Cardiac septum (tissue), 1 donor: ENCODE measurements around the gene CISTR. TPM values are rescaled to one million over a fixed set of nuclear protein-coding genes. Genes with fewer than 3 reads are reported as not detected.
"Not testable (repeated sequence)": the region's sequence is repeated elsewhere in the genome, so short reads cannot be mapped to it uniquely, and the experiment has no call there.

Experiments used
- DNase-seq: peaks from one replicate; pipeline ENCODE4 v3.0.0-alpha.2; 2020; ENCODE audit warnings: low spot score
- intact Hi-C: fragments of 100-400 bp; cut with DNase I; formaldehyde crosslinking; loops from one replicate; pipeline ENCODE4 v1.14.0; 2022
- total RNA-seq: library from RNA; stranded (reverse); fragmentation: NEBNext Ultra II Directional; extraction: Animal tissue kit (Norgen Biotek cat#: 25700); gene quantifications from one replicate; pipeline ENCODE4 v1.2.1, GENCODE V29; 2021
- donor health status: DM: no; HTN: no; CAD: no.

Gene CISTR
- total RNA-seq, 1 donor from 2014 or later = 0.75 TPM

GRCh38 chr12:53728206-53728605, 23.6 kb downstream of the CISTR start:
- no peak for DNase-seq
- intact Hi-C loops = no loop called here

- intact Hi-C loops = no loop called here
- DNase-seq = peak; percentile 99
These were observed 24.3 kb downstream of the CISTR start, which contains the start of gene CALCOCO1 for GRCh38 chr12:53727310-53728041. Gene CALCOCO1 (minus strand): TSS chr12:53727452. CDS start chr12:53725242, 2,210 bp downstream.

- intact Hi-C loops = no loop called here
- no peak for DNase-seq
These were observed 24.9 kb downstream of the CISTR start for GRCh38 chr12:53726946-53727309.

- intact Hi-C loops = no loop called here
- no peak for DNase-seq
These were observed 25.4 kb downstream of the CISTR start for GRCh38 chr12:53726341-53726740.

- intact Hi-C loops = no loop called here
- DNase-seq = no peak
These were observed 26.0 kb downstream of the CISTR start for GRCh38 chr12:53725824-53726223.

- DNase-seq = no peak
- intact Hi-C loops = no loop called here
These were observed 29.2 kb downstream of the CISTR start for GRCh38 chr12:53722450-53723041.

- no peak for DNase-seq
- intact Hi-C loops = no loop called here
These were observed 30.8 kb downstream of the CISTR start for GRCh38 chr12:53720946-53721345.

- intact Hi-C loops = no loop called here
- DNase-seq = no peak
These were observed 32.1 kb downstream of the CISTR start for GRCh38 chr12:53719649-53720048.

GRCh38 chr12:53718567-53718966, 33.2 kb downstream of the CISTR start:
- DNase-seq, intact Hi-C loops: not testable (repeated sequence)

- intact Hi-C loops = no loop called here
- DNase-seq = no peak
These were observed 34.5 kb downstream of the CISTR start for GRCh38 chr12:53717319-53717718.

- DNase-seq = peak; percentile 17
- intact Hi-C loops = no loop called here
These were observed 37.8 kb downstream of the CISTR start for GRCh38 chr12:53714004-53714403.

- intact Hi-C loops = no loop called here
These were observed 38.3 kb downstream of the CISTR start for GRCh38 chr12:53713516-53713915.

GRCh38 chr12:53712059-53712643, 39.6 kb downstream of the CISTR start:
- intact Hi-C loops = no loop called here
- DNase-seq = no peak

More at GRCh38 chr12:53713516-53713915, 38.3 kb downstream of the CISTR start:
- no peak for DNase-seq

GRCh38 chr12:53710091-53710490, 41.7 kb downstream of the CISTR start:
- DNase-seq = no peak
- intact Hi-C loops = no loop called here

- intact Hi-C loops = no loop called here
These were observed 42.1 kb downstream of the CISTR start for GRCh38 chr12:53709671-53710070.

GRCh38 chr12:53706080-53706479, 45.7 kb downstream of the CISTR start:
- intact Hi-C loops = no loop called here

More at GRCh38 chr12:53709671-53710070, 42.1 kb downstream of the CISTR start:
- DNase-seq = no peak

GRCh38 chr12:53703756-53704155, 48.0 kb downstream of the CISTR start:
- DNase-seq = no peak
- intact Hi-C loops = no loop called here

More at GRCh38 chr12:53706080-53706479, 45.7 kb downstream of the CISTR start:
- no peak for DNase-seq

- intact Hi-C loops = loop anchor here (1.0 kb wide), 1 partner anchor 42 kb away; no protein-coding TSS in a partner anchor
These were observed 50.1 kb downstream of the CISTR start for GRCh38 chr12:53701518-53702264.

GRCh38 chr12:53700567-53700966, 51.2 kb downstream of the CISTR start:
- no peak for DNase-seq
- intact Hi-C loops = no loop called here

More at GRCh38 chr12:53701518-53702264, 50.1 kb downstream of the CISTR start:
- peak; percentile 83 for DNase-seq

GRCh38 chr12:53699678-53700025, 52.1 kb downstream of the CISTR start:
- no peak for DNase-seq
- intact Hi-C loops = no loop called here
